ENCODE results near the gene HDLBP. TPM values are rescaled to one million over a fixed set of nuclear protein-coding genes. Genes with fewer than 3 reads are reported as not detected.

Gene HDLBP
- total RNA-seq, 4 donors from 2014 or later: 303 to 490 (median 435) TPM

GRCh38 chr2:241268716-241269445 is 46.6 kb downstream of the HDLBP start:
- Histone ChIP-seq H3K27ac (no peak overlapping the region), H3K27me3 (no peaks in the 10 kb centered on the region), H3K4me1 (peaks cover 18 to 23% of the 10 kb centered on the region in 2 donors), H3K4me3 (replicated peaks in 1 of 3) (no peak overlapping the region), H3K9me3 (no peaks in the 10 kb centered on the region), H3K36me3 (peaks cover 27 to 29% of the 10 kb centered on the region in 2 donors)
- WGBS, 2 donors: 89 to 91% methylated on average over 14 of the region's 14 CpGs
- TF ChIP-seq CTCF (IDR thresholded peaks at IDR 0.05) (no peak), POLR2A (IDR thresholded peaks at IDR 0.05) (no peak)
- DNase-seq: no peak
- intact Hi-C loops (cut with DNase I): no loop called here

- WGBS, 2 donors: 77 to 78% methylated on average over 7 of the region's 7 CpGs
- Histone ChIP-seq H3K9me3 (no peaks in the 10 kb centered on the region), H3K27ac (no peak overlapping the region), H3K4me3 (replicated peaks in 1 of 3) (no peak overlapping the region), H3K36me3 (peaks cover 31 to 34% of the 10 kb centered on the region in 2 donors), H3K4me1 (peaks cover 18 to 22% of the 10 kb centered on the region in 2 donors), H3K27me3 (no peaks in the 10 kb centered on the region)
- no peak for DNase-seq
- intact Hi-C loops (cut with DNase I): no loop called here
- TF ChIP-seq POLR2A (IDR thresholded peaks at IDR 0.05) (no peak), CTCF (IDR thresholded peaks at IDR 0.05) (no peak)
Measured at GRCh38 chr2:241268306-241268705, 47.2 kb downstream of the HDLBP start.

GRCh38 chr2:241267249-241268067 is 48.0 kb downstream of the HDLBP start:
- no peaks in the 10 kb centered on the region for H3K9me3 ChIP-seq
- H3K27me3 ChIP-seq: no peaks in the 10 kb centered on the region
- no peak overlapping the region for H3K27ac ChIP-seq
- H3K36me3 ChIP-seq: peaks cover 40 to 43% of the 10 kb centered on the region in 2 donors
- no peak overlapping the region for H3K4me3 ChIP-seq (replicated peaks in 1 of 3)
- no peak for DNase-seq
- intact Hi-C loops (cut with DNase I): no loop called here
- WGBS, 2 donors: 85 to 92% methylated on average over 12 of the region's 12 CpGs
- no peak for TF ChIP-seq CTCF (IDR thresholded peaks at IDR 0.05)
- no peak for TF ChIP-seq POLR2A (IDR thresholded peaks at IDR 0.05)
- peaks cover 17 to 18% of the 10 kb centered on the region in 2 donors for H3K4me1 ChIP-seq

GRCh38 chr2:241265506-241265905 is 50.0 kb downstream of the HDLBP start:
- TF ChIP-seq CTCF (IDR thresholded peaks at IDR 0.05) (no peak), POLR2A (IDR thresholded peaks at IDR 0.05) (no peak)
- Histone ChIP-seq H3K9me3 (no peaks in the 10 kb centered on the region), H3K27ac (no peak overlapping the region), H3K4me3 (replicated peaks in 1 of 3) (no peak overlapping the region), H3K36me3 (peaks cover 59 to 62% of the 10 kb centered on the region in 2 donors), H3K4me1 (peaks cover 8 to 11% of the 10 kb centered on the region in 2 donors), H3K27me3 (no peaks in the 10 kb centered on the region)
- DNase-seq: no peak
- WGBS, 2 donors: 96 to 98% methylated on average over 5 of the region's 5 CpGs
- intact Hi-C loops (cut with DNase I): no loop called here

- intact Hi-C loops (cut with DNase I): no loop called here
- WGBS, 2 donors: 93 to 94% methylated on average over 7 of the region's 7 CpGs
Measured at GRCh38 chr2:241263061-241263460, 52.4 kb downstream of the HDLBP start.

More at GRCh38 chr2:241263061-241263460, 52.4 kb downstream of the HDLBP start:
- no peaks in the 10 kb centered on the region for H3K27me3 ChIP-seq
- H3K36me3 ChIP-seq: peaks cover 79 to 82% of the 10 kb centered on the region in 2 donors
- no peaks in the 10 kb centered on the region for H3K9me3 ChIP-seq
- no peaks in the 10 kb centered on the region for H3K4me1 ChIP-seq
- H3K27ac ChIP-seq: no peak overlapping the region
- H3K4me3 ChIP-seq (replicated peaks in 1 of 3): no peak overlapping the region
- DNase-seq: no peak
- TF ChIP-seq CTCF (IDR thresholded peaks at IDR 0.05) (no peak), POLR2A (IDR thresholded peaks at IDR 0.05) (no peak)
